Panc1 (cell line): ENCODE measurements around the gene CPAMD8.

ENCODE experiments used
- POLR2AphosphoS5 ChIP-seq: IDR thresholded peaks from 2 replicates; pipeline ENCODE4 v1.6.1; 2012; ENCODE audit warnings: mild to moderate bottlenecking, low read depth, low read length, moderate library complexity
- TF ChIP-seq, protein P1 (sequence below): fragments of 450-650 bp; IDR thresholded peaks from 2 replicates; pipeline ENCODE4 v1.5.1; 2017; ENCODE audit warnings: mild to moderate bottlenecking
- TF ChIP-seq, protein P2 (sequence below), 2 experiments: IDR thresholded peaks; 2 replicates each; pipeline ENCODE4 v1.6.1; 2011 to 2012; ENCODE audit warnings: low read depth in 2 of 2, control low read depth in 1 of 2, low read length in 1 of 2, mild to moderate bottlenecking in 1 of 2, moderate library complexity in 1 of 2; ENCODE audit not compliant: insufficient read depth in 1 of 2

DNA sequence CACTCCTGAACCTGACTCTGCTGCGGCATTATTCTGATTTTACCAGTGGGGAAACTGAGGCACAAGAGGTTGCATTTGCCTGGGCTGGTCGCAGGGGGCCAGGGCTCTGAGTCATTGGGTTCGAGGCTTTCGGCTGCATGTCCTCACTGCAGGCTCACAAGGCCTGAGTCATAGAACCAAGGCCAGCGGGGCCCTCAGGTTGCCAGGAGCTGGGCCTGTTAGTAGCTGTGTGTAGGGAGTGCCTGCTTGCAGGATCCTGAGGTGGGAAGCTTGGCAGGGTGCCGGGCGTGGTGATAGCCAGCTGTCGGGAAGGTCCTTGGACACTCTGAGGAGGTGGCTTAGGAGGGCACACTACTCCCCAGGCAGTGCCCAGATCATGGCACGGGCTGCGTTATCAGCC lies 159.4 kb downstream of the CPAMD8 start:
- TF ChIP-seq, protein P1, sequence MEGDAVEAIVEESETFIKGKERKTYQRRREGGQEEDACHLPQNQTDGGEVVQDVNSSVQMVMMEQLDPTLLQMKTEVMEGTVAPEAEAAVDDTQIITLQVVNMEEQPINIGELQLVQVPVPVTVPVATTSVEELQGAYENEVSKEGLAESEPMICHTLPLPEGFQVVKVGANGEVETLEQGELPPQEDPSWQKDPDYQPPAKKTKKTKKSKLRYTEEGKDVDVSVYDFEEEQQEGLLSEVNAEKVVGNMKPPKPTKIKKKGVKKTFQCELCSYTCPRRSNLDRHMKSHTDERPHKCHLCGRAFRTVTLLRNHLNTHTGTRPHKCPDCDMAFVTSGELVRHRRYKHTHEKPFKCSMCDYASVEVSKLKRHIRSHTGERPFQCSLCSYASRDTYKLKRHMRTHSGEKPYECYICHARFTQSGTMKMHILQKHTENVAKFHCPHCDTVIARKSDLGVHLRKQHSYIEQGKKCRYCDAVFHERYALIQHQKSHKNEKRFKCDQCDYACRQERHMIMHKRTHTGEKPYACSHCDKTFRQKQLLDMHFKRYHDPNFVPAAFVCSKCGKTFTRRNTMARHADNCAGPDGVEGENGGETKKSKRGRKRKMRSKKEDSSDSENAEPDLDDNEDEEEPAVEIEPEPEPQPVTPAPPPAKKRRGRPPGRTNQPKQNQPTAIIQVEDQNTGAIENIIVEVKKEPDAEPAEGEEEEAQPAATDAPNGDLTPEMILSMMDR, result no peak
- TF ChIP-seq POLR2AphosphoS5, result no peak
- TF ChIP-seq, protein P2, sequence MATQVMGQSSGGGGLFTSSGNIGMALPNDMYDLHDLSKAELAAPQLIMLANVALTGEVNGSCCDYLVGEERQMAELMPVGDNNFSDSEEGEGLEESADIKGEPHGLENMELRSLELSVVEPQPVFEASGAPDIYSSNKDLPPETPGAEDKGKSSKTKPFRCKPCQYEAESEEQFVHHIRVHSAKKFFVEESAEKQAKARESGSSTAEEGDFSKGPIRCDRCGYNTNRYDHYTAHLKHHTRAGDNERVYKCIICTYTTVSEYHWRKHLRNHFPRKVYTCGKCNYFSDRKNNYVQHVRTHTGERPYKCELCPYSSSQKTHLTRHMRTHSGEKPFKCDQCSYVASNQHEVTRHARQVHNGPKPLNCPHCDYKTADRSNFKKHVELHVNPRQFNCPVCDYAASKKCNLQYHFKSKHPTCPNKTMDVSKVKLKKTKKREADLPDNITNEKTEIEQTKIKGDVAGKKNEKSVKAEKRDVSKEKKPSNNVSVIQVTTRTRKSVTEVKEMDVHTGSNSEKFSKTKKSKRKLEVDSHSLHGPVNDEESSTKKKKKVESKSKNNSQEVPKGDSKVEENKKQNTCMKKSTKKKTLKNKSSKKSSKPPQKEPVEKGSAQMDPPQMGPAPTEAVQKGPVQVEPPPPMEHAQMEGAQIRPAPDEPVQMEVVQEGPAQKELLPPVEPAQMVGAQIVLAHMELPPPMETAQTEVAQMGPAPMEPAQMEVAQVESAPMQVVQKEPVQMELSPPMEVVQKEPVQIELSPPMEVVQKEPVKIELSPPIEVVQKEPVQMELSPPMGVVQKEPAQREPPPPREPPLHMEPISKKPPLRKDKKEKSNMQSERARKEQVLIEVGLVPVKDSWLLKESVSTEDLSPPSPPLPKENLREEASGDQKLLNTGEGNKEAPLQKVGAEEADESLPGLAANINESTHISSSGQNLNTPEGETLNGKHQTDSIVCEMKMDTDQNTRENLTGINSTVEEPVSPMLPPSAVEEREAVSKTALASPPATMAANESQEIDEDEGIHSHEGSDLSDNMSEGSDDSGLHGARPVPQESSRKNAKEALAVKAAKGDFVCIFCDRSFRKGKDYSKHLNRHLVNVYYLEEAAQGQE (IDR thresholded peaks at IDR 0.05; ENCODE audit: insufficient read depth in 1 of 2, low read depth in 2 of 2, low read length in 1 of 2), result no peak
